Cortex of kidney (tissue), 1 donor: ENCODE data around the gene MAN1C1.
"Not testable (repeated sequence)": the region's sequence is repeated elsewhere in the genome, so short reads cannot be mapped to it uniquely, and the experiment has no call there.

Experiments used
- DNase-seq: peaks from one replicate; lab custom pipeline; 2025; lab: John Stamatoyannopoulos, UW

The MAN1C1 gene

GRCh38 chr1:25657883-25658760 lies 41.5 kb downstream of the MAN1C1 start:
- DNase-seq = no peak

- no peak for DNase-seq
Observed at GRCh38 chr1:25658791-25659431, 42.3 kb downstream of the MAN1C1 start.

DNA sequence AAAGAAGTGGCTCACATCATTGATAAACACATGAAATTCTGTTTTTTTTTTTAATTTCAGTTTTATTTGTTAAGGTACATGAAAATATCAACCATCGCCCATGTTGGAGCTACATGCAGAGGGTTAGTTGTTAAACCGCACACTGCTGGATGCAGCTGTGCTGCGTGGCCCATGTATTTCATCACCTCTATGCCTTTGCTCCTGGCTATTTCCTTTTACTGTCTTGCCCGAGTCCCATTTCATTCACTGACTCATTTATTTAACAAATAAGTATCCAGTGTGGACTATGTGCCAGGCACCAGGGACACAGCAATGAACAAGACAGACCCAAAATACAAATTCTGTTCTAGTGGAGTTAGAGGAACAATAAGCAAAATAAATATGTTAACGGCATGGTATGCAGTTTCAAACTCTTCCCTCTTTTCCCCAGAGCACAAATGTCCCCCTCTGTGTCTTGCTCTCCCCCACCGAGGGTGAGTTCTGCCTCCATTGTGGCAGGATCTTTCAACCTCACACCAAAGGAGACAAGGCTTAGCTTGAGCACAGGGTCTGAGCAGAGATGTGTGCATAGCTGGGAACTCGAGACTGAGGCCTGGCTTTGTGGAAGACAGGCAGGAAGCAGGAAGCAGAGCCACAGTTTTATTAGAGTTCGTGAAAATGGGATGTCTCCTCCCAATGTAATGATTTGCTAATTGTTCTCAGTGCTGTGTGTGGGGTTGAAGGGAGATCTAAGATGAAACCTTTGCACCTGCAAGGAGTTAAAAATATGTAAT lies 44.6 kb downstream of the MAN1C1 start:
- DNase-seq = no peak

- DNase-seq = no peak
Observed at GRCh38 chr1:25662061-25662460, 45.5 kb downstream of the MAN1C1 start.

DNA sequence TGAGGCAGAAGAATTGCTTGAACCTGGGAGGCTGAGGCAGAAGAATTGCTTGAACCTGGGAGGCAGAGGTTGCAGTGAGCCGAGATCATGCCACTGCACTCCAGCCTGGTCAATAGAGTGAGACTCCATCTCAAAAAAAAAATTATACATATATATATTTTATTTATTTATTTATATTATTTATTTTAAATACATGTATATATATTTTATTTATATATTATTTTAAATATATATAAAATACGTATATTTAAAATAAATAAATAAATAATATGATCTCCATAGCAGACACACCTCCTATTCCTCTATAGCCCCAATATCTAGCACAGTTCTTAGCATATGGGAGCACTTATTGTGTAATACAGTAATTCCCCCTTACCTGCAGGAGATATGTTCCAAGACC lies 46.4 kb downstream of the MAN1C1 start:
- DNase-seq = not testable (repeated sequence)

- DNase-seq = no peak
Observed at GRCh38 chr1:25664357-25665199, 48.0 kb downstream of the MAN1C1 start.

DNA sequence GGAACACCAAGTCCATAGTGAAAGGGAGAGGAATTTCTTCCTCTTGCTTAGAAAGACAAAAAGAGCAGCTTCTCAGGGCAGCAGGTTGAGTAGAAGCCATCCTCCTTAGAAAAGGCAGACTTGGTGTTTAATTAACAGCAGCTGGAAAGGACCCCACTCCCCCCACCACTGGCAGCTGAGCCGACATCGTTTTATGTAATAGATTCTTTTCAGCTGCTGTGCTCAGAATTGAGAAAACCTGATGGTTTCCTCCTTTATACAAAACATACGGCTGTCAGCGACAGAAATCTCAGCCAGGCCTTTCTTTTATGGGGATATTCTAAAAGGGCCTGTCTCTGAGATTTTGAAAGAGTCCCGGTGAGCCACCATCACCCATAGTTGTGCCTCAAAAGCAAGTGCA lies 49.9 kb downstream of the MAN1C1 start:
- DNase-seq = no peak

DNA sequence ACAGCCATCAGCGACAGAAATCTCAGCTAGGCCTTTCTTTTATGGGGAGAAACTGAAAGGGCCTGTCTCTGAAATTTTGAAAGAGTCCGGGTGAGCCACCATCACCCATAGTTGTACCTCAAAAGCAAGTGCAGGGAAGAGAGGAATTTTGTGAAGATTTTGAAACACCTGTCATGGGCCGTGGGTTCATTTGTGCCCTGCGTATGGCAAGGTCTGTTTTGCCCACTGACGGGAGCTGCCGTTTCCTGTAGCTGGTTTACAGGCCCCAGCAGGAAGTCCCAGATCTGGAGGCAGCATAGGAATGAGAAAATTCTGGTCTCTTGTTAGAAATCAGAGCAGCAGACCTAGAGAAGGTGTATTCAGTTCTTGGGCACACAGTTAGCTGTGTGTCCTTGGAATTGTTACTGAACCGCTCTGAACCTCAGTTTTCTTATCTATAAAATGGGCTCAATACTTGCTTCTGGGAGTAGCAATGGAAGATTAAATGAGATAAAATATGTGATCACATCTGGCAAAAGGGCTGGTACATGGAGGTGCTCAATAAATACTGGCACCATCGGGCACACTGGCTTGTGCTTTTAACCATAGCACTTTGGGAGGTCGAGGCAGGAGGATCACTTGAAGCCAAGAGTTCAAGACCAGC lies 52.5 kb downstream of the MAN1C1 start:
- DNase-seq = no peak

DNA sequence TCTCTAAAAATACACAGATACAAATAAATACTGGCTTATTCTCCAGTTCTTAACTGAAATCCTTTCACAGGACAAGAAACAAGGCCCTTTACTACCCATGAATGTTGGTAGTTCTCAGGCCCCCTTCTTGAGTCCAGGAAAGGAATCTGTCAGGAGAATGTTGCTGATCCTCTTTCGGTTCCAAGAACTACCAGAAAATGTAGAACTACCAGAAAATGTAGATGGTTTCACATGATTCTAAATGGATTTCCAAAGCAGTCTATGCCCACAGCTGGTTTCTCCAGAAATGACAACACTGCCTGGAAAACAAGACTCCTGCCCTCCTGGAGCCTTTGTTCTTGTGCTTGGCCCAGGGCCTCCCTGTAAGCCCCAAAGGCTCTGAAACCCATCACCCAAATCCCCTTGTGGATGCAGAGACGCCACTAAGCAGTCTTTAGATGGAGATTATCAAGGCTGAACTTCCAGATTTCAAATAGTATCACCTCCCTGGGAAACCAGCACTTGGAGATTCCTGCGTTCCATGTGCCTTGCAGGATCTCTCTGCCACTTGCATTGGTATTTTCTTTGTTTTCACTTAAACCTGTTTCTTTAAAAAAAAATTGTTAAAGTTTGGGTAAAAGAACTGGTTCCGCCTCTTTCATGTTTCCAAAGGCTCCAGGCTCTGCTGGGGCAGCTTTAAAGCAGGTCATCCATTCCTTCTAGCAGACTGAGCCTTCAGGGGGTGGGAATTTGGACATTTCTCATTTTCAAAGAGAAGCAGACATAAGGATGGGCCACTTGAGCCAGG lies 53.4 kb downstream of the MAN1C1 start:
- DNase-seq = no peak

GRCh38 chr1:25671929-25672328 lies 55.3 kb downstream of the MAN1C1 start:
- DNase-seq = no peak

GRCh38 chr1:25672763-25673409 lies 56.3 kb downstream of the MAN1C1 start:
- no peak for DNase-seq

DNA sequence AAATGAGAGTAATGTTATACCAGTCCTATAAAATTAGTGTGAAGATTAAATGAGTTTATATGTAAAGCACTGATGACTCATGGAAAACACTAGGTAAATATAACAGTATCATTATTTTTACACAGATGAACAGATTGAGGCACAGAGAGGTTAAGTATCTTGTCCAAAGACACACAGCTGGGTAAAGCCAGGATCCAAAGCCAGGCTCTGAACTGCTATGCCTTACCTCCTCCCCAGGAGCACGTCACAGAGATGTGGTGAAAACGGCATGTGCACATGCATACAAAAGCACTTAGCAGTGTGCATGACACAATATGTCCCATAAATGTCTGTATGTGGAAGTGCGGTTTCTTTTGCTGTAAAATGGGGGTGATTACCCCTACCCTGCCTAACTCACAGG lies 56.9 kb downstream of the MAN1C1 start:
- DNase-seq = no peak

DNA sequence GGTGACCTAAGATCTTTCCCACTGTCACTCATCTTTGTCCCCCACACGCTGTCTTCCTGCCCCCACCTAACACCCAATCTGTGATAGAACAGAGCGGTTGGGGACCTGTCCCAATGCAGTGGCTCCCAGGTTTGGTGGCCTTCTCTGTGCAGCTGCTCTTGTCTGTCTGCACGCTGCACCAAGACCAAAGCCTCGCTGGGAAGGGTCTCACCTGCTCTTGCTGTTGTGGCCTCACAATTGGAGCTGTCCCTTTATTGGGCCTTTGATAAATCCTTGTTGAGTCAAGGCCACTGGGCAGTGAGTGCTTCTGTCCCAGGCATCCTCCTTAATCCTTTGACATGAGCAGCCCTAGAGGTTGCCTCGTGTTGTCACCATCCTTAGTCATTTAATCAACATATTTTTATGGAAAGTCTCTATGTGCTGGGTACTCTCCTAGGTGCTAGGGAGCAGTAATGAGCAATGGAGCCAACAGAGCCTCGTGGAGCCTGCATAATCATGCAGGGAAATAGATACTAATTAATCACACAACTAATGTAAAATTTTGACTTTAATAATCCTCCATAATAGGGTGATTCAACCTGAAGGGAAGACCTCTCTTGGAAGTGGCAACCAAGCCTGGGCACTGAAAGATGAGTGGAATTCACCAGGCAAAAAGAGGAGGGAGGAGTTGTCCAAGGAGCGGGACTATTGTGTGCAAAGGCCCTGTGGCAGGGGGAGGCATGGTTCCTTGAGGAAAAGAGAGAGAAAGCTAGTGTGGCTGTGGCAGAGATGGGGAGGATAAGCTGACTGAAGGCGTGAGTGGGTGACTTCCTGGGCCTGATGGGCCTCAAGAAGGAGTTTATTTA lies 57.6 kb downstream of the MAN1C1 start:
- DNase-seq = no peak

GRCh38 chr1:25674807-25675084 lies 58.2 kb downstream of the MAN1C1 start:
- DNase-seq = no peak

DNA sequence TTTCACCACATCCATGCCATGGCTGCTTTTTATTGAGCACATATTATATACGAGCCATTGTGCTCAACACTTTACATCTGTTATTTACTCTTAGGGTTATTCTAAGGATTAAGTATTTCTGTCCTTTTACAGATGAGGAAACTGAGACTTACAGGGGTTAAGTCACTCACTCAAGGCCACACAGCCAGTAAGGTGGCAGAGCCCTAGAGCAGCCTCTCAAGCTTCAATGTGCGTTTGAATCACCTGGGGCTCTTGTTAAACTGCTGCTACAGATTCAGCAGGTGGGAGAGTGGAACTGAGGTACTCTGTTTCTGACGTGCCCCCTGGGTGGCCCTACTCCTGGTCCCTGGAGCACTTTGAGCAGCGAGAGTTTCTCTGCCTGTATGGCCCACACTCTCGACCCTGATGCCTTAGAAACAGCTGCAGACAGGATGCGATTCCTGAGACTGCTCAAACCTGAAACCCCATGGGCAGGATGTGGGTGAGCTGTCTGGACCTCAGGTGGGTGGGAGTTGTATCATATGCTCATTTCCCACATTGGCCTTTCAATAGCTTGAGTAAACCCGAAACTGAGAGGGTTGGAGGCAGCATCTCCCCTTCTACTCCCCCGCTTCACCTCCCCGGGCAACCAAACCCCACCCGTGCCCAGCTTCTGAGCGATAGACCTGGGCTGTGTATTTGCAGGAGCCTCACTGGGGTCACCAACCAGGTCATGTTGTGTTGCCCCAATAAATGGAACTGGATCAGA lies 59.3 kb downstream of the MAN1C1 start:
- DNase-seq = no peak

GRCh38 chr1:25676488-25676887 lies 59.9 kb downstream of the MAN1C1 start:
- DNase-seq = no peak

DNA sequence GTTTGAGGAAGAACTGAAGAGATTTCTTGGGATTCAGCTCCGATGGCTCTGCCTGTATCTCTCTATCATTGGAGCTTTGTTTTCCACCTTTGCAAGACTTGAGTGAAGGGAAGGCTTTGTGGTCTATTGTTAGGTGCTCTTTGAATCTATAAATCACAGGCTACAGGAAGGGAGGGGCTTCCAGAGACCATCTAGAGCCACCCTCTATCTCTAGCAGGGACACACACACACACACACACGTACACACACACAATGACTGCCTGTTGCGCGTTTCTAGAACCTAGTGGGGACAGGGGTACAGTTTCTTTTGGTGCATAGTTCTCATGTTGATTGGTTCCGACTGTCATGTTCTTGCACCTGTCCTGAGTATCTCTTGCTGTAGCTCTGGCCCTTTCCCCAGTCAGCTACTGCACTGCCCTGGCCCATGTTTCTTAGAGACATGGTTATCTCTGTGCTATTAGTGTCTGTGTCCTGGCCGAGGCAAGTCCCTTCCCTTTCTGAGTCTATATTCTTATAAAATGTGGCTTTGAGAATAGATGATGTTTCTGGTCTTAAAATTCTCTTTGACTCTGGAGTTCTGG lies 60.7 kb downstream of the MAN1C1 start:
- DNase-seq = no peak

- no peak for DNase-seq
Observed at GRCh38 chr1:25679171-25679570, 62.6 kb downstream of the MAN1C1 start.
